Hematopoietic multipotent progenitor cell treated with erythropoietin and hydrocortisone succinate and interleukin-3 and kit ligand, for 4 days (in vitro differentiated cells): ENCODE data around the gene SYT2.
A peak's percentile ranks its signal among the peaks of the same experiment; 100 is the strongest.
"Not testable (repeated sequence)": the region's sequence is repeated elsewhere in the genome, so short reads cannot be mapped to it uniquely, and the experiment has no call there.

ENCODE experiments used
- DNase-seq: peaks from one replicate; pipeline ENCODE4 v3.0.0-alpha.2; 2015

SYT2 gene

GRCh38 chr1:202619505-202619904 lies 90.7 kb downstream of the SYT2 start:
- DNase-seq = no peak

- not testable (repeated sequence) for DNase-seq
These were observed 91.2 kb downstream of the SYT2 start for GRCh38 chr1:202619012-202619411.

GRCh38 chr1:202616355-202616915 lies 93.8 kb downstream of the SYT2 start:
- no peak for DNase-seq

- peak; percentile 82 for DNase-seq
These were observed 94.5 kb downstream of the SYT2 start for GRCh38 chr1:202615501-202616354.

- DNase-seq = not testable (repeated sequence)
These were observed 95.1 kb downstream of the SYT2 start for GRCh38 chr1:202615208-202615500.

- DNase-seq = peak; percentile 48
These were observed 95.7 kb downstream of the SYT2 start for GRCh38 chr1:202614363-202615207.

- DNase-seq = no peak
These were observed 96.7 kb downstream of the SYT2 start for GRCh38 chr1:202613571-202613970.

- not testable (repeated sequence) for DNase-seq
These were observed 98.2 kb downstream of the SYT2 start for GRCh38 chr1:202612036-202612435.

GRCh38 chr1:202605515-202605914 lies 104.7 kb downstream of the SYT2 start:
- no peak for DNase-seq

- no peak for DNase-seq
These were observed 106.8 kb downstream of the SYT2 start for GRCh38 chr1:202603435-202603834.

- DNase-seq = no peak
These were observed 109.7 kb downstream of the SYT2 start for GRCh38 chr1:202600432-202601041.

GRCh38 chr1:202599669-202600431 lies 110.4 kb downstream of the SYT2 start:
- DNase-seq = peak; percentile 73

- DNase-seq = no peak
These were observed 113.0 kb downstream of the SYT2 start for GRCh38 chr1:202597090-202597761.

GRCh38 chr1:202596638-202597037 lies 113.6 kb downstream of the SYT2 start:
- no peak for DNase-seq

GRCh38 chr1:202593845-202594244 lies 116.4 kb downstream of the SYT2 start:
- DNase-seq = no peak

- DNase-seq = no peak
These were observed 118.1 kb downstream of the SYT2 start for GRCh38 chr1:202592146-202592545.

GRCh38 chr1:202591515-202591914 lies 118.7 kb downstream of the SYT2 start:
- no peak for DNase-seq

- no peak for DNase-seq
These were observed 119.3 kb downstream of the SYT2 start for GRCh38 chr1:202590975-202591411.

GRCh38 chr1:202590126-202590525 lies 120.1 kb downstream of the SYT2 start:
- no peak for DNase-seq

GRCh38 chr1:202589190-202589930 lies 120.9 kb downstream of the SYT2 start:
- no peak for DNase-seq
